GM12864 (cell line): Measurements from ENCODE around the gene PTBP1.

ENCODE experiments used
- DNase-seq: peaks from one replicate; pipeline ENCODE4 v3.0.0-alpha.2; 2011; ENCODE audit warnings: low read depth
- H3K4me3 ChIP-seq: 2 replicates; pipeline ENCODE4 v1.5.1; 2011; ENCODE audit warnings: mild to moderate bottlenecking, low read depth, low read length, control low read depth
- CTCF ChIP-seq: IDR thresholded peaks from 2 replicates; pipeline ENCODE4 v1.5.1; 2011; ENCODE audit warnings: low read depth, mild to moderate bottlenecking, moderate library complexity, low read length, control low read depth, inconsistent platforms; ENCODE audit errors: missing control alignments

Gene PTBP1

GRCh38 chr19:825897-826644, 28.8 kb downstream of the PTBP1 start:
- no peak for DNase-seq
- TF ChIP-seq CTCF = no peak
- H3K4me3 ChIP-seq = no peak overlapping the region

DNA sequence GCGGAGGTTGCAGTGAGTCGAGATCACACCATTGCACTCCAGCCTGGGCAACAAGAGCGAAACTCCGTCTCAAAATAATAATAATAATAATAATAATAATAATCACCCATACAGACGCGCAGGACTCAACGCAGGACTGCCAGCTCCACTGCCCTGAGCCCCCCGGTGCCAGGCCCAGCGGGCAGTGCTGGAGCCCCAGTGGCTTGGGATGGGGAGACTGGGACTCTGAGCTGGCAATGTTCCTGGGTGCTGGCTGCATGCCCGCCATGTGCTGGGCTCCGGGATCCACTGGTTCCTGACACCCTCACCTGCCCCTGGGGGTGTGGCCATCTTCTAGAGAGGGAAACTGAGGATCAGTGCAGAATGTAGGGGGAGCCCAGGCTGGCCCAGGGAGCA, 30.1 kb downstream of the PTBP1 start:
- no peak overlapping the region for H3K4me3 ChIP-seq
- no peak for TF ChIP-seq CTCF
- no peak for DNase-seq

DNA sequence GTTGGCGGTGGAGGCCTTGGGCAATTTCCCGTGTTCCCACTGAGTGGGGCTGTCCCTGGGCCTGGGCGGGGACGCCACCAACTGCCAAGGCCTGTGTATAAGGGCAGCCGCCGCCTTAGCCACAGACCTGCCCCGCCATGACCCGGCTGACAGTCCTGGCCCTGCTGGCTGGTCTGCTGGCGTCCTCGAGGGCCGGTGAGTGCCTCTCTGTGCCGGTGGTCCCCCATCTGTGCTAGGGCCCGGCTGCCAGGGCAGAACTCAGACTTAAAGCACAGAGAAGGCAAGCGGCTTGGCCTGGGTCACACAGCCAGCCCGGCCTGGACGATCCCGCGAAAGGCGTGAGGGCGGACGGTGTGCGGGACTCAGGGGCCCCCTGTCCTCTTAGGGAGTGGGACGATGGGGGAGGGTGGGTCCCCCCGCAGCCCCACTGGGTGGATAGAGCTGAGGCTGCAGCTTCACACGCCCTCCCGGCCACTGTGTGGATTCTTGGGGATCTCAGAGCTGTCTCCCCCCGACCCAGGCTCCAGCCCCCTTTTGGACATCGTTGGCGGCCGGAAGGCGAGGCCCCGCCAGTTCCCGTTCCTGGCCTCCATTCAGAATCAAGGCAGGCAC, 30.6 kb downstream of the PTBP1 start, which contains the start of gene AZU1:
TSS of gene AZU1 (plus strand) at position 128 of the 612 bp plus-strand sequence. CDS start at position 138, 10 bp downstream.
- TF ChIP-seq CTCF = no peak
- no peak within 1 kb of the TSS for H3K4me3 ChIP-seq
- no peak for DNase-seq

DNA sequence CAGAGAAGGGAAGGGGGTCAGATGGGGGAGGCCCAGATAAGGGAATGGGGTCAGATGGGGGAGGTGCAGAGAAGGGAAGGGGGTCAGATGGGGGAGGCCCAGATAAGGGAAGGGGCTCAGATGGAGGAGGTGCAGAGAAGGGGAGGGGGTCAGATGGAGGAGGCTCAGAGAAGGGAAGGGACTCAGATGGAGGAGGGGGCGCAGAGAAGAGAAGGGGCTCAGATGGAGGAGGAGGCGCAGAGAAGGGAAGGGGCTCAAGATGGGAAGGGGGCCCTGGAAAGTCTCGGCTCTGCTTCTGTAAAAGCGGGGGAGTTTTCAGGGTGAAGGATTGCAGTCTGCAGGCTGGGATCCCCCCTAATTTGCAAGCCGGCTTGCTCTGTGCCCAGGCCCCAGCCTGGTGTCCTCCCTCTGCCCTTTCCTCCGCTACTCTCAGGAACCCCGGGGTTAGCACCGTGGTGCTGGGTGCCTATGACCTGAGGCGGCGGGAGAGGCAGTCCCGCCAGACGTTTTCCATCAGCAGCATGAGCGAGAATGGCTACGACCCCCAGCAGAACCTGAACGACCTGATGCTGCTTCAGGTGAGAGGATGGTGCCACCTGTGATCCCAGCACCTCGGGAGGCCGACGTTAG, 32.0 kb downstream of the PTBP1 start:
- no peak for TF ChIP-seq CTCF
- no peak for DNase-seq
- no peak overlapping the region for H3K4me3 ChIP-seq

GRCh38 chr19:831407-832369, 34.4 kb downstream of the PTBP1 start:
- no peak overlapping the region for H3K4me3 ChIP-seq
- TF ChIP-seq CTCF = no peak
- DNase-seq = no peak

GRCh38 chr19:834216-834615, 37.0 kb downstream of the PTBP1 start:
- H3K4me3 ChIP-seq = no peak overlapping the region
- no peak for TF ChIP-seq CTCF
- no peak for DNase-seq
